PC-3 (cell line): ENCODE data around the gene HSH2D. TPM values are rescaled to one million over a fixed set of nuclear protein-coding genes. Genes with fewer than 3 reads are reported as not detected.
"Not testable (repeated sequence)": the region's sequence is repeated elsewhere in the genome, so short reads cannot be mapped to it uniquely, and the experiment has no call there.

Experiments used
- ATAC-seq: fragments of 200-7000 bp; cut with Tn5 transposase; 2 replicates; pipeline ENCODE4 v1.9.1; 2020; ENCODE audit warnings: mild to moderate bottlenecking, moderate library complexity
- BruUV-seq: library from RNA; stranded (reverse); fragments of 400-500 nt; replicated peaks from 2 replicates; lab custom pipeline; 2021; lab: Mats Ljungman, UMichigan
- CTCF ChIA-PET: fragments of 300-600 bp; sonication (Branson Sonifier 250); formaldehyde crosslinking; loops from one replicate; lab custom pipeline; 2022; ENCODE audit warnings: antibody characterized with exemption; lab: Charles Lee
- POLR2A ChIA-PET: fragments of 300-600 bp; sonication (Branson Sonifier 250); formaldehyde crosslinking; loops from one replicate; lab custom pipeline; 2022; ENCODE audit warnings: antibody characterized with exemption; ENCODE audit not compliant: unreplicated experiment; lab: Charles Lee
- DNase-seq: peaks from one replicate; pipeline ENCODE4 v3.0.0-alpha.2; 2015
- H2AFZ ChIP-seq: fragments of 300-600 bp; sonication (generic); 2 replicates; pipeline ENCODE4 v1.6.0; 2016; ENCODE audit warnings: antibody characterized with exemption, low read length
- H3F3A ChIP-seq: fragments of 300-600 bp; sonication (generic); one replicate; pipeline ENCODE4 v1.6.0; 2017; ENCODE audit warnings: antibody characterized with exemption, low read length, control low read depth, mild to moderate bottlenecking; ENCODE audit not compliant: unreplicated experiment
- H3K27ac ChIP-seq: fragments of 300-600 bp; sonication (generic); 2 replicates; pipeline ENCODE4 v1.5.1; 2016; ENCODE audit warnings: mild to moderate bottlenecking, low read length
- H3K27me3 ChIP-seq: fragments of 300-600 bp; sonication (generic); 2 replicates; pipeline ENCODE4 v1.6.1; 2016; ENCODE audit warnings: low read length, mixed read lengths
- H3K36me3 ChIP-seq: fragments of 300-600 bp; sonication (generic); 2 replicates; pipeline ENCODE4 v1.6.1; 2016; ENCODE audit warnings: low read depth, mixed run types, low read length, mixed read lengths
- H3K4me1 ChIP-seq: fragments of 300-600 bp; sonication (generic); 2 replicates; pipeline ENCODE4 v1.5.1; 2016; ENCODE audit warnings: low read length; ENCODE audit not compliant: insufficient read depth
- H3K4me2 ChIP-seq: fragments of 300-600 bp; sonication (generic); 2 replicates; pipeline ENCODE4 v1.6.0; 2016; ENCODE audit warnings: low read length
- H3K4me3 ChIP-seq: fragments of 300-600 bp; sonication (generic); 2 replicates; pipeline ENCODE4 v1.5.1; 2016; ENCODE audit warnings: mild to moderate bottlenecking, low read length, mixed read lengths
- H3K79me2 ChIP-seq: fragments of 300-600 bp; sonication (generic); 2 replicates; pipeline ENCODE4 v1.6.1; 2017; ENCODE audit warnings: low read length, mixed read lengths
- H3K9ac ChIP-seq: fragments of 300-600 bp; sonication (generic); 2 replicates; pipeline ENCODE4 v1.6.0; 2016; ENCODE audit warnings: mild to moderate bottlenecking, low read length
- H3K9me2 ChIP-seq: fragments of 300-600 bp; sonication (generic); replicated peaks from 2 replicates; pipeline ENCODE4 v1.6.1; 2016; ENCODE audit warnings: mixed run types, low read length, mixed read lengths
- H3K9me3 ChIP-seq: fragments of 300-600 bp; sonication (generic); 2 replicates; pipeline ENCODE4 v1.6.1; 2016; ENCODE audit warnings: low read length, mixed read lengths
- H4K20me1 ChIP-seq: fragments of 300-600 bp; sonication (generic); 2 replicates; pipeline ENCODE4 v1.6.1; 2016; ENCODE audit warnings: low read length, mixed read lengths
- EZH2 ChIP-seq: fragments of 300-600 bp; sonication (generic); IDR thresholded peaks from one replicate; pipeline ENCODE4 v1.6.1; 2017; ENCODE audit warnings: antibody characterized with exemption, mild to moderate bottlenecking, low read length; ENCODE audit not compliant: unreplicated experiment
- EZH2phosphoT487 ChIP-seq: fragments of 300-600 bp; sonication (generic); IDR thresholded peaks from 2 replicates; pipeline ENCODE4 v1.6.1; 2018; ENCODE audit warnings: mild to moderate bottlenecking, antibody characterized with exemption, low read length, borderline replicate concordance
- intact Hi-C: fragments of 100-400 bp; cut with micrococcal nuclease; formaldehyde crosslinking; loops from 2 replicates; pipeline ENCODE4 v1.9.0; 2023
- total RNA-seq: library from RNA; depleted of rRNA; stranded (reverse); fragments of >200 nt; gene quantifications from 2 replicates; pipeline ENCODE4 v1.2.3, GENCODE V29; 2014
- TF ChIP-seq, protein P1 (sequence below): fragments of 300-600 bp; sonication (generic); conservative IDR thresholded peaks from 2 replicates; pipeline ENCODE4 v1.5.1; 2017; ENCODE audit warnings: antibody characterized with exemption, low read depth, mild to moderate bottlenecking, low read length

HSH2D gene
- total RNA-seq, 1 experiment from 2014 or later, result 14.5 TPM

DNA sequence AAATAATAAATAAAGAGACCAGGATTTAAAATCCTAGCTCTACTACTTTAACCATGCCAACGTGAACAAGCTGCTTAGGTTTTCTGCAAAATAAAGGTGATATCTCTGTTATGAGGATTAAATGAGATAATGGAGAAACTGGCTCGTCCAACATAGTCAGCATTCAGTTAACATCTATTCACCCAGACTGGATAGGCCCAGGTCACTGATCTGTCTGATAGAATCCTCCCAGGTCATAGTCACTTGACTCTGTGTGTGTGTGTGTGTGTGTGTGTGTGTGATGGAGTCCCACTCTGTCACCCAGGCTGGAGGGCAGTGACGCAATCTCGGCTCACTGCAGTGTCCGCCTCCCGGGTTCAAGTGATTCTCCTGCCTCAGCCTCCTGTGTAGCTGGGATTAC lies 44.7 kb upstream of the HSH2D start:
- no peaks in the 10 kb centered on the region for H3K27me3 ChIP-seq
- ChIA-PET CTCF (no interaction called here), POLR2A (no interaction called here)
- H3K27ac ChIP-seq, result no peak overlapping the region
- no peak for ATAC-seq
- H3K4me1 ChIP-seq, result peaks cover 16% of the 10 kb centered on the region
- BruUV-seq, result no TSS peak
- peaks cover 60% of the 10 kb centered on the region for H3K36me3 ChIP-seq
- no peaks in the 10 kb centered on the region for H4K20me1 ChIP-seq
- intact Hi-C loops, result no loop called here
- H3K79me2 ChIP-seq, result 0 out of 2 replicates have a peak, but pooled peaks cover 7% of the 10 kb centered on the region
- H3K4me3 ChIP-seq, result no peak overlapping the region
- H3K9me2 ChIP-seq, result no peaks in the 10 kb centered on the region
- H3F3A ChIP-seq, result no peaks in the 10 kb centered on the region
- no peak overlapping the region for H2AFZ ChIP-seq
- no peak overlapping the region for H3K4me2 ChIP-seq
- no peaks in the 10 kb centered on the region for H3K9me3 ChIP-seq
- no peak overlapping the region for H3K9ac ChIP-seq
- DNase-seq, result no peak
- TF ChIP-seq EZH2phosphoT487, result no peak
- TF ChIP-seq, protein P1, sequence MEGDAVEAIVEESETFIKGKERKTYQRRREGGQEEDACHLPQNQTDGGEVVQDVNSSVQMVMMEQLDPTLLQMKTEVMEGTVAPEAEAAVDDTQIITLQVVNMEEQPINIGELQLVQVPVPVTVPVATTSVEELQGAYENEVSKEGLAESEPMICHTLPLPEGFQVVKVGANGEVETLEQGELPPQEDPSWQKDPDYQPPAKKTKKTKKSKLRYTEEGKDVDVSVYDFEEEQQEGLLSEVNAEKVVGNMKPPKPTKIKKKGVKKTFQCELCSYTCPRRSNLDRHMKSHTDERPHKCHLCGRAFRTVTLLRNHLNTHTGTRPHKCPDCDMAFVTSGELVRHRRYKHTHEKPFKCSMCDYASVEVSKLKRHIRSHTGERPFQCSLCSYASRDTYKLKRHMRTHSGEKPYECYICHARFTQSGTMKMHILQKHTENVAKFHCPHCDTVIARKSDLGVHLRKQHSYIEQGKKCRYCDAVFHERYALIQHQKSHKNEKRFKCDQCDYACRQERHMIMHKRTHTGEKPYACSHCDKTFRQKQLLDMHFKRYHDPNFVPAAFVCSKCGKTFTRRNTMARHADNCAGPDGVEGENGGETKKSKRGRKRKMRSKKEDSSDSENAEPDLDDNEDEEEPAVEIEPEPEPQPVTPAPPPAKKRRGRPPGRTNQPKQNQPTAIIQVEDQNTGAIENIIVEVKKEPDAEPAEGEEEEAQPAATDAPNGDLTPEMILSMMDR, result no peak
- no peak for TF ChIP-seq EZH2

GRCh38 chr19:16099314-16099965 lies 44.0 kb upstream of the HSH2D start:
- POLR2A ChIA-PET, H2AFZ ChIP-seq, H3F3A ChIP-seq, DNase-seq, H3K79me2 ChIP-seq, H3K4me2 ChIP-seq, CTCF ChIA-PET, intact Hi-C loops, H3K9ac ChIP-seq, ATAC-seq, H3K9me3 ChIP-seq, BruUV-seq, H4K20me1 ChIP-seq, H3K27me3 ChIP-seq, H3K9me2 ChIP-seq, H3K4me3 ChIP-seq, H3K27ac ChIP-seq: not testable (repeated sequence)
- Histone ChIP-seq H3K4me1 (peaks cover 15% of the 10 kb centered on the region), H3K36me3 (peaks cover 58% of the 10 kb centered on the region)

GRCh38 chr19:16100524-16100923 lies 43.0 kb upstream of the HSH2D start:
- no peaks in the 10 kb centered on the region for H3K27me3 ChIP-seq
- TF ChIP-seq EZH2phosphoT487, result no peak
- TF ChIP-seq, protein P1, result no peak
- TF ChIP-seq EZH2, result no peak
- no peaks in the 10 kb centered on the region for H3K9me2 ChIP-seq
- no peaks in the 10 kb centered on the region for H4K20me1 ChIP-seq
- BruUV-seq, result no TSS peak
- no peak overlapping the region for H3K4me2 ChIP-seq
- no peak overlapping the region for H3K4me3 ChIP-seq
- POLR2A ChIA-PET, result no interaction called here
- H3K4me1 ChIP-seq, result peaks cover 15% of the 10 kb centered on the region
- intact Hi-C loops, result no loop called here
- H2AFZ ChIP-seq, result no peak overlapping the region
- H3K9ac ChIP-seq, result no peak overlapping the region
- no peaks in the 10 kb centered on the region for H3K9me3 ChIP-seq
- H3F3A ChIP-seq, result no peaks in the 10 kb centered on the region
- no peaks in the 10 kb centered on the region for H3K79me2 ChIP-seq
- no peak for DNase-seq
- peaks cover 47% of the 10 kb centered on the region for H3K36me3 ChIP-seq
- CTCF ChIA-PET, result no interaction called here
- no peak for ATAC-seq
- H3K27ac ChIP-seq, result no peak overlapping the region
